ENCODE results near the gene STXBP5L.

Gene STXBP5L

GRCh38 chr3:121463745-121464144 is 555.7 kb downstream of the STXBP5L start:
- Histone ChIP-seq H3K4me3 (ENCODE audit: low read length, poor library complexity, severe bottlenecking) (no peak overlapping the region), H3F3A (ENCODE audit: low read depth) (no peaks in the 10 kb centered on the region), H3K4me2 (ENCODE audit: low read depth, low read length, poor library complexity, severe bottlenecking) (no peak overlapping the region), H3K36me3 (ENCODE audit: insufficient read depth, low read length) (peaks cover 60% of the 10 kb centered on the region), H3K9me2 (replicated peaks; ENCODE audit: low read depth, low read length) (no peaks in the 10 kb centered on the region), H3K79me2 (ENCODE audit: insufficient read depth, low read length) (no peaks in the 10 kb centered on the region), H3K27me3 (ENCODE audit: insufficient read depth, low read length, poor library complexity, severe bottlenecking) (no peaks in the 10 kb centered on the region), H3K9ac (ENCODE audit: low read depth, low read length, poor library complexity, severe bottlenecking) (no peak overlapping the region), H2AFZ (ENCODE audit: low read length) (no peak overlapping the region), H4K20me1 (ENCODE audit: insufficient read depth, low read length, poor library complexity, severe bottlenecking) (no peaks in the 10 kb centered on the region), H3K4me1 (ENCODE audit: insufficient read depth, low read length, poor library complexity, severe bottlenecking) (no peaks in the 10 kb centered on the region), H3K9me3 (ENCODE audit: insufficient read depth, low read depth, low read length) (no peaks in the 10 kb centered on the region)
- no peak for TF ChIP-seq EZH2phosphoT487 (IDR thresholded peaks at IDR 0.05; ENCODE audit: borderline replicate concordance)
- no peak for TF ChIP-seq CTCF (conservative IDR thresholded peaks at IDR 0.05; ENCODE audit: low read length)

- H3K9me2 ChIP-seq (replicated peaks; ENCODE audit: low read depth, low read length): no peaks in the 10 kb centered on the region
- TF ChIP-seq CTCF (conservative IDR thresholded peaks at IDR 0.05; ENCODE audit: low read length) (no peak), EZH2phosphoT487 (IDR thresholded peaks at IDR 0.05; ENCODE audit: borderline replicate concordance) (no peak)
- no peak overlapping the region for H3K4me2 ChIP-seq (ENCODE audit: low read depth, low read length, poor library complexity, severe bottlenecking)
- H4K20me1 ChIP-seq (ENCODE audit: insufficient read depth, low read length, poor library complexity, severe bottlenecking): no peaks in the 10 kb centered on the region
- no peaks in the 10 kb centered on the region for H3F3A ChIP-seq (ENCODE audit: low read depth)
- H2AFZ ChIP-seq (ENCODE audit: low read length): no peak overlapping the region
- H3K9me3 ChIP-seq (ENCODE audit: insufficient read depth, low read depth, low read length): no peaks in the 10 kb centered on the region
- H3K79me2 ChIP-seq (ENCODE audit: insufficient read depth, low read length): no peaks in the 10 kb centered on the region
- H3K4me3 ChIP-seq (ENCODE audit: low read length, poor library complexity, severe bottlenecking): no peak overlapping the region
- H3K4me1 ChIP-seq (ENCODE audit: insufficient read depth, low read length, poor library complexity, severe bottlenecking): no peaks in the 10 kb centered on the region
- H3K9ac ChIP-seq (ENCODE audit: low read depth, low read length, poor library complexity, severe bottlenecking): no peak overlapping the region
- H3K27me3 ChIP-seq (ENCODE audit: insufficient read depth, low read length, poor library complexity, severe bottlenecking): no peaks in the 10 kb centered on the region
- H3K36me3 ChIP-seq (ENCODE audit: insufficient read depth, low read length): peaks cover 60% of the 10 kb centered on the region
These were observed 559.1 kb downstream of the STXBP5L start for GRCh38 chr3:121467085-121467484.

GRCh38 chr3:121473001-121473400 is 565.0 kb downstream of the STXBP5L start:
- H3K9me2 ChIP-seq (replicated peaks; ENCODE audit: low read depth, low read length): no peaks in the 10 kb centered on the region
- H3K9ac ChIP-seq (ENCODE audit: low read depth, low read length, poor library complexity, severe bottlenecking): no peak overlapping the region
- H3K4me3 ChIP-seq (ENCODE audit: low read length, poor library complexity, severe bottlenecking): no peak overlapping the region
- no peaks in the 10 kb centered on the region for H3K4me1 ChIP-seq (ENCODE audit: insufficient read depth, low read length, poor library complexity, severe bottlenecking)
- H3F3A ChIP-seq (ENCODE audit: low read depth): no peaks in the 10 kb centered on the region
- H3K36me3 ChIP-seq (ENCODE audit: insufficient read depth, low read length): peaks cover 85% of the 10 kb centered on the region
- no peaks in the 10 kb centered on the region for H4K20me1 ChIP-seq (ENCODE audit: insufficient read depth, low read length, poor library complexity, severe bottlenecking)
- no peaks in the 10 kb centered on the region for H3K79me2 ChIP-seq (ENCODE audit: insufficient read depth, low read length)
- no peak for TF ChIP-seq EZH2phosphoT487 (IDR thresholded peaks at IDR 0.05; ENCODE audit: borderline replicate concordance)
- no peak for TF ChIP-seq CTCF (conservative IDR thresholded peaks at IDR 0.05; ENCODE audit: low read length)
- H2AFZ ChIP-seq (ENCODE audit: low read length): no peak overlapping the region
- H3K4me2 ChIP-seq (ENCODE audit: low read depth, low read length, poor library complexity, severe bottlenecking): no peak overlapping the region
- no peaks in the 10 kb centered on the region for H3K9me3 ChIP-seq (ENCODE audit: insufficient read depth, low read depth, low read length)
- H3K27me3 ChIP-seq (ENCODE audit: insufficient read depth, low read length, poor library complexity, severe bottlenecking): no peaks in the 10 kb centered on the region
